ENCODE results near the gene NRIP1.

NRIP1 gene

GRCh38 chr21:15053500-15053899, 11.3 kb downstream of the NRIP1 start:
- peak overlapping the region; percentile 81 for H3K27ac ChIP-seq
- TF ChIP-seq CTCF (conservative IDR thresholded peaks at IDR 0.05): no peak

- H3K27ac ChIP-seq: peak overlapping the region; percentile 81
- TF ChIP-seq CTCF (conservative IDR thresholded peaks at IDR 0.05): no peak
Measured at GRCh38 chr21:15052459-15052763, 12.4 kb downstream of the NRIP1 start.

DNA sequence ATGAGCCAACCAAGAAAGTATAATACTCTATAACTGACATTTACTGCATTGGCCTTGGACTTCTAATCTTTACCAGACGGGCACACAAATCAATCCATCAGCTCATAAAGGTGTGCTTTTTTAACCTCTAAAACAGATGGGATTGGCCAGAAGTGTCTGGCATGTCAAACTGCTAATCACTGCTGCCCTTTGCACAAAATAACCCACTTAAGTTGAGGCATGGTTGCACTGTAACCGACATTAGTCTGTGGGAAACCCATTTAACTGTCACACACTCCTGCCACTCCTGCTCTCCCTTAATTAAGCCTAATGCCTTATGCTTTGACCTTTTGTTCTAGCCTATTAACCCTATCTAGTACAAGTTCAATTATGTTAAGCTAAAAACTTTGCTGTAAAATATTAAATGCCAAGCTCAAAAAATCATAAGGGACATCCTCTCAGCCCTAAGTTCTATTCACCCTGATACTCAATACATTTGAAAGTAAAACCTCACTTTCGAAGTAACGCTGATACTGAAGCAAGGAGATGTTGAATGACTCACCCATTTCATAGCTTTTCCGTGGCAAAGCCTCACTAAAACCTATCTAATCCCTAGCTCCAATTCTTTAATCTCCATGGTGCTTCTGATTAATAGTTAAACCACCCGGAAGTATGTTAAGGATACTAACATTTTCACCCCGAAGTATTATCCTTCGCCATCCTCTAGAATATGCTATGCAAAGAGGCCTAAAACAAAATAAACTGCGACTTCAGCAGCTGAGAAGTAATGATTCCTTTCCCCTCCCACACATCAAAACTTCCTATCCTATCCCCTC, 12.9 kb downstream of the NRIP1 start:
- H3K27ac ChIP-seq: peak overlapping the region; percentile 81
- no peak for TF ChIP-seq CTCF (conservative IDR thresholded peaks at IDR 0.05)

DNA sequence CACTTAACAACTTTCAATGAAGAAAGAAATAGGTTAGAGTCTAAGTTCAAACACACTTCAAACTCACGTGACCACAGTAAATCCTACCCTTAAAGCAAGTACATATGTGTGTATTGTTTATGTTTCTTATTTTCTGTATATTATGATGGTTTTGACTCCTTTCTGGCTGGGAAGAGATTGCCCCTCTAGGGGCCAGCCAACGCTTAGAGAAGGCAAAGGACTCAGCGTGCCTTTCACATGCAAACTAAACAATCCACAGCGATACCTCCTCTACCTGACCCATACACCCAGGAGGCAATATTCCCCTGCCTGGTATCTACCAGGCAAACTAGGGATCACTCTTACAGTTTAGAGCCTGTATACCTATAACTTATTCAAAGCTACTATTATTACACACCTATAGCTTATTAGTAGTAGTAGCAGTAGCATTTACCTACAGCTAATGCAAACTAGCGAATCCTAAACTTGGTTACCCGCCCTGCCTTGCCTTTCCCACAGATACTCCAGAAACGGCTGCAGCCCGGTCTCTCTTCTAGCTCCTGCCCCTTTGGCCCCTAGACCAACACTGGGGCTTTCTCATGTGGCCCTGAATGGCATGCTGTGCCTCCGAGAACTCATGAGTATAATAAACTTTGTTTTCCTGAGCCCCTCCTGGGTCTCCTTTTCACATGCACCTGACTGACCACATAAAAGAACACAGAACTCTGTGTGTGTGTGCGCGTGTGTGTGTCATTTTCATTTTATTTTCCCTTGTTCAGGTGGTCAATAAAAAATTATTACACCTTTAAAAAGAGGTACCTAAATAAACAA, 14.0 kb downstream of the NRIP1 start:
- peak overlapping the region; percentile 81 for H3K27ac ChIP-seq
- TF ChIP-seq CTCF (conservative IDR thresholded peaks at IDR 0.05): no peak

- no peak overlapping the region for H3K27ac ChIP-seq
- no peak for TF ChIP-seq CTCF (conservative IDR thresholded peaks at IDR 0.05)
Measured at GRCh38 chr21:15045017-15045416, 19.8 kb downstream of the NRIP1 start.

- TF ChIP-seq CTCF (conservative IDR thresholded peaks at IDR 0.05): no peak
Measured at GRCh38 chr21:15042531-15042930, 22.3 kb downstream of the NRIP1 start.

DNA sequence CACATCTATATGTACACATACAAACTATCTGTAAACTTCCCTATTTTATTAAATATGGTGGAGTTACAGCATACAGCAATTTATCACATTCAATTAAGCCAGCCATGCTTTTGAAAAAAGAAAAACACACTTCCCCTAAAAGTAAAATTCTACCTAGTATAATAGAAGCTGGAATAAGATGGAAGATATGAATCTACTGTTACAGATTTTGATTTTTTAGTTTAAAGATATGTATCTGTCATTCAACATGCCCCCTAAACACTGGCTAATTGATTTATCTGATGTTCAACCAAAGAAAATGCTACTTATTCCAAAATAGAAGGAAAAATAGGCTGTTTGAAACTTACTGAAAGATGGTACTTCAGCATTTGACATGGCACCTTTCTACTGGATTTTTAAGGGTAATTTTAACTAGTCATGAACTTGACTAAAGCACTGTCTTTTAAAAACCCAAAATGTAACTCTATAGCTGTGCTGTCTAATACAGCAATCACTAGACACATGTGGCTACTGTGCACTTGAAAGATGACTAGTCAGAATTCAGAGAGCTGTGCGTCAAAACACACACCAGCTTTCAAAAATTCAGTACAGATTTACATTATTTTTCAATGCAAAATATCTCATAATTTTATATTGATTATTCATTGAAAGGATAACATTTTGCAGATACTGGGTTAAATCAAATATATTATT, 25.0 kb downstream of the NRIP1 start:
- H3K27ac ChIP-seq: no peak overlapping the region
- no peak for TF ChIP-seq CTCF (conservative IDR thresholded peaks at IDR 0.05)

More at GRCh38 chr21:15042531-15042930, 22.3 kb downstream of the NRIP1 start:
- H3K27ac ChIP-seq: no peak overlapping the region

Measured in VCaP (cell line).